ENCODE results near the gene UBE2G1. TPM values are rescaled to one million over a fixed set of nuclear protein-coding genes. Genes with fewer than 3 reads are reported as not detected.

Gene UBE2G1
- total and polyA plus RNA-seq, 4 donors = 8.0 to 47.5 (median 34.4) TPM

DNA sequence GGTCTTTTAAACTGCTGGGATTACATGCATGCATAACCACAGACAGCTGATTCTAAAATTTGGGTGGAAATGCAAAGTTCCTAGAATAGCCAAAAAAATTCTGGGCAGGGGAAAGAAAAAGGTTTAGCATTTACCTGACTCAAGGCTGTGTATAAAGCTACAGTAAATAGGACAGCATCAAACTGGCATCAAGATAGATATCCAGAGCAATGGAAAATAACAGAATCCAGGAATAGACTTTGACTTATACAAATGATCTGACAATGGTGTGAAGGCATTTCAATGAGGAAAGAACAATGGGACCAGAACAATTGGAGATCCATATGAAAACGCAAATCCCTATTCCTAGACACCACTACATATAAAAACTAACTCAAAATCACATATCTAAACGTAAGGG is 115.6 kb downstream of the UBE2G1 start:
- TF ChIP-seq, protein P1, sequence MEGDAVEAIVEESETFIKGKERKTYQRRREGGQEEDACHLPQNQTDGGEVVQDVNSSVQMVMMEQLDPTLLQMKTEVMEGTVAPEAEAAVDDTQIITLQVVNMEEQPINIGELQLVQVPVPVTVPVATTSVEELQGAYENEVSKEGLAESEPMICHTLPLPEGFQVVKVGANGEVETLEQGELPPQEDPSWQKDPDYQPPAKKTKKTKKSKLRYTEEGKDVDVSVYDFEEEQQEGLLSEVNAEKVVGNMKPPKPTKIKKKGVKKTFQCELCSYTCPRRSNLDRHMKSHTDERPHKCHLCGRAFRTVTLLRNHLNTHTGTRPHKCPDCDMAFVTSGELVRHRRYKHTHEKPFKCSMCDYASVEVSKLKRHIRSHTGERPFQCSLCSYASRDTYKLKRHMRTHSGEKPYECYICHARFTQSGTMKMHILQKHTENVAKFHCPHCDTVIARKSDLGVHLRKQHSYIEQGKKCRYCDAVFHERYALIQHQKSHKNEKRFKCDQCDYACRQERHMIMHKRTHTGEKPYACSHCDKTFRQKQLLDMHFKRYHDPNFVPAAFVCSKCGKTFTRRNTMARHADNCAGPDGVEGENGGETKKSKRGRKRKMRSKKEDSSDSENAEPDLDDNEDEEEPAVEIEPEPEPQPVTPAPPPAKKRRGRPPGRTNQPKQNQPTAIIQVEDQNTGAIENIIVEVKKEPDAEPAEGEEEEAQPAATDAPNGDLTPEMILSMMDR (IDR thresholded peaks at IDR 0.05; ENCODE audit: control extremely low read depth, extremely low read depth) = no peak
- 79 to 84% methylated on average over 2 of the region's 2 CpGs for WGBS, 2 donors
- no peaks in the 10 kb centered on the region for H3K9me3 ChIP-seq (ENCODE audit: control insufficient read depth in 4 of 4, insufficient read depth in 3 of 4, low read length in 3 of 4)
- DNase-seq (no peak), ATAC-seq (ENCODE audit: insufficient read depth, low FRiP score) (no peak)
- H3K27ac ChIP-seq (ENCODE audit: low read depth in 1 of 2, low read length in 1 of 2) = no peak overlapping the region
- no peak overlapping the region for H3K4me3 ChIP-seq
- H3K27me3 ChIP-seq (ENCODE audit: control insufficient read depth in 3 of 3, insufficient read depth in 3 of 3, low read length in 2 of 3) = no peaks in the 10 kb centered on the region
- H3K9ac ChIP-seq (ENCODE audit: insufficient read depth in 1 of 2, low read length in 2 of 2) = no peak overlapping the region
- peaks cover 4 to 13% (median 5%) of the 10 kb centered on the region in 5 donors for H3K4me1 ChIP-seq (ENCODE audit: control insufficient read depth in 5 of 5, insufficient read depth in 5 of 5, low read length in 5 of 5)
- H3K36me3 ChIP-seq (ENCODE audit: control insufficient read depth in 4 of 4, insufficient read depth in 4 of 4, low read length in 4 of 4) = peaks cover 0 to 4% (median under 1%) of the 10 kb centered on the region in 4 donors

DNA sequence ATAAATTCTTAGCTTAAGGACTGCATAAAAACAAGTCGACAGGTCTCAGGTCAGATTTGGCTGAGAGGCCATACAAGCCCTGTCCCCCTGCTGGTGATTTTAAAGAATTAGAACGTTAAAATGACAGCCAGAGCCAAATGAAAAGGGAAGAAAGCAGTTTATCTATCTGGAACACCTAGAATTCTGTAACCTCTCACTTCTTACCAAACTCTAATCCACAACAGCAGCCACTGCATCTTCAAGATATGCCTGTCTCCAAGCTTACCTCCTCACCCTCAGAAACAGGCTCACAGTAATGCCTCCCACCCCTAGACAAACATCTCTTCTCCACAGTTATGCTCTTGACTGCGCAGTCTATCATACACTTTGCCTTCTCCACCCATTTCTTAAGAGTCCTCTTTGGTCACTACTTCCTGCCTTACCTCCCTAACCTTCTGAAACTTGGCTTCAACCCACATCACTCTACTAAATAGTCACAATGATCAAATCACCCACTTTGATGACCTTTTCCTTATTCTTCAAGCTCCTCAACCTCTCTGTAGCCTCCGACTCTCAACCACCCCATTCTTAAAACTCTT is 116.9 kb downstream of the UBE2G1 start:
- no peaks in the 10 kb centered on the region for H3K9me3 ChIP-seq (ENCODE audit: control insufficient read depth in 4 of 4, insufficient read depth in 3 of 4, low read length in 3 of 4)
- no peak overlapping the region for H3K4me3 ChIP-seq
- H3K9ac ChIP-seq (ENCODE audit: insufficient read depth in 1 of 2, low read length in 2 of 2) = no peak overlapping the region
- H3K27me3 ChIP-seq (ENCODE audit: control insufficient read depth in 3 of 3, insufficient read depth in 3 of 3, low read length in 2 of 3) = no peaks in the 10 kb centered on the region
- WGBS, 2 donors = 31 to 39% methylated on average over 4 of the region's 4 CpGs
- TF ChIP-seq, protein P1 (IDR thresholded peaks at IDR 0.05; ENCODE audit: control extremely low read depth, extremely low read depth) = no peak
- H3K36me3 ChIP-seq (ENCODE audit: control insufficient read depth in 4 of 4, insufficient read depth in 4 of 4, low read length in 4 of 4) = peaks cover 0 to 4% (median under 1%) of the 10 kb centered on the region in 4 donors
- ATAC-seq (ENCODE audit: insufficient read depth, low FRiP score) = peak; percentile 72
- peaks cover 4 to 13% (median 5%) of the 10 kb centered on the region in 5 donors for H3K4me1 ChIP-seq (ENCODE audit: control insufficient read depth in 5 of 5, insufficient read depth in 5 of 5, low read length in 5 of 5)
- H3K27ac ChIP-seq (ENCODE audit: low read depth in 1 of 2, low read length in 1 of 2) = peak overlapping the region in 1 of 2 donors; percentile 26
- DNase-seq = peak in 2 of 3 donors; percentile 8 to 12

DNA sequence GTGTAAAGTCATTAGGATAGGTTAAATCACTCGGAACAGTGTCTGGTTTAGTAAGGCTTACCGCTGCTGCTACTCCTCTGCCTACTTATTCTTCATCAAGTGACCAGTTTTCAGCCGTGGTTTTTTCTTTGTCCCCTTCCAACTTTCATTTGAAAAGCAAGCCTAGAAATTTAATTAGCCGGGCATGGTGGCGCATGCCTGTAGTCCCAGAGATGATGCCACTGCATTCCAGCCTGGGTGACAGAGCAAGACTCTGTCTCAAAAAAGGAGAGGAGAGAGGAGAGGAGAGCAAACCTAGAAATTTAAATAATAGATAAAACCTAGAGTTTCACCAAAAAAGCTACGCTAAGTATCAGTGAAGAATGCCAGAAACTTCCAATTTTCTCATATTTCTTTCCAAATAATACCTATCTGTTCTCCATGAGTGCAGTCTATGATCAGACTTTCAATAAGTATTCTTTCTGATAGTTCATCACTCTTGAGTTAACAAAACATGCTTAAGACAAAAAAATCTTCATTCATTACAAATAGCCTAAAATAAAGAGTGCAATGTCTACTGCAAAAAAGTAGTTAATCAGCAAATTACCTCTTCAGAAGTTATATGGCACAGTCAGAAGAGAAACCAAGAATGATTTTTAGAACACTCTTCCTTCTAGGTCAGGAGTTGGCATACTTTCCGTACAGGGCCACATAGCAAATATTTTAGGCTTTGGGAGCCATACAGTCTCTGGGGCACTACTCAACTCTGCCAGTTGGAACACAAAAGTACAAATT is 117.8 kb downstream of the UBE2G1 start:
- H3K9ac ChIP-seq (ENCODE audit: insufficient read depth in 1 of 2, low read length in 2 of 2) = no peak overlapping the region
- no peaks in the 10 kb centered on the region for H3K27me3 ChIP-seq (ENCODE audit: control insufficient read depth in 3 of 3, insufficient read depth in 3 of 3, low read length in 2 of 3)
- DNase-seq (no peak), ATAC-seq (ENCODE audit: insufficient read depth, low FRiP score) (no peak)
- H3K4me3 ChIP-seq = no peak overlapping the region
- H3K9me3 ChIP-seq (ENCODE audit: control insufficient read depth in 4 of 4, insufficient read depth in 3 of 4, low read length in 3 of 4) = no peaks in the 10 kb centered on the region
- H3K27ac ChIP-seq (ENCODE audit: low read depth in 1 of 2, low read length in 1 of 2) = peak overlapping the region in 1 of 2 donors; percentile 57
- TF ChIP-seq, protein P1 (IDR thresholded peaks at IDR 0.05; ENCODE audit: control extremely low read depth, extremely low read depth) = no peak
- peaks cover 0 to 4% (median under 1%) of the 10 kb centered on the region in 4 donors for H3K36me3 ChIP-seq (ENCODE audit: control insufficient read depth in 4 of 4, insufficient read depth in 4 of 4, low read length in 4 of 4)
- WGBS, 2 donors = 88 to 91% methylated on average over 7 of the region's 7 CpGs
- peaks cover 4 to 13% (median 5%) of the 10 kb centered on the region in 5 donors for H3K4me1 ChIP-seq (ENCODE audit: control insufficient read depth in 5 of 5, insufficient read depth in 5 of 5, low read length in 5 of 5)

Data from lung (tissue), 12 donors.